COLO668 (cell line): ENCODE results near the gene SMARCA4.
A peak's percentile ranks its signal among the peaks of the same experiment; 100 is the strongest.
"Not testable (repeated sequence)": the region's sequence is repeated elsewhere in the genome, so short reads cannot be mapped to it uniquely, and the experiment has no call there.

Source experiments
- DNase-seq: peaks from one replicate; lab custom pipeline; 2025; ENCODE audit not compliant: unreplicated experiment; lab: John Stamatoyannopoulos, UW

The SMARCA4 gene

GRCh38 chr19:10975374-10976130, 14.7 kb downstream of the SMARCA4 start:
- DNase-seq = no peak

- DNase-seq = no peak
Observed at GRCh38 chr19:10976131-10976892, 15.5 kb downstream of the SMARCA4 start.

- DNase-seq = peak; percentile 27
Observed at GRCh38 chr19:10977742-10978092, 16.9 kb downstream of the SMARCA4 start.

- DNase-seq = no peak
Observed at GRCh38 chr19:10979951-10980381, 19.1 kb downstream of the SMARCA4 start.

GRCh38 chr19:10981252-10981895, 20.5 kb downstream of the SMARCA4 start:
- no peak for DNase-seq

GRCh38 chr19:10983026-10983425, 22.2 kb downstream of the SMARCA4 start:
- DNase-seq = no peak

- DNase-seq = no peak
Observed at GRCh38 chr19:10984166-10984735, 23.4 kb downstream of the SMARCA4 start.

GRCh38 chr19:10985502-10985901, 24.7 kb downstream of the SMARCA4 start:
- DNase-seq = no peak

- DNase-seq = no peak
Observed at GRCh38 chr19:10986301-10987127, 25.7 kb downstream of the SMARCA4 start.

- no peak for DNase-seq
Observed at GRCh38 chr19:10987571-10988297, 26.9 kb downstream of the SMARCA4 start.

GRCh38 chr19:10988380-10988779, 27.6 kb downstream of the SMARCA4 start:
- no peak for DNase-seq

- no peak for DNase-seq
Observed at GRCh38 chr19:10988921-10989320, 28.1 kb downstream of the SMARCA4 start.

- DNase-seq = no peak
Observed at GRCh38 chr19:10991076-10991475, 30.2 kb downstream of the SMARCA4 start.

GRCh38 chr19:10991521-10992081, 30.8 kb downstream of the SMARCA4 start:
- DNase-seq = no peak

- not testable (repeated sequence) for DNase-seq
Observed at GRCh38 chr19:10992174-10992573, 31.3 kb downstream of the SMARCA4 start.

GRCh38 chr19:10995926-10996600, 35.2 kb downstream of the SMARCA4 start:
- no peak for DNase-seq

- no peak for DNase-seq
Observed at GRCh38 chr19:10998045-10998533, 37.3 kb downstream of the SMARCA4 start.

- DNase-seq = no peak
Observed at GRCh38 chr19:10998666-10999065, 37.8 kb downstream of the SMARCA4 start.

- DNase-seq = no peak
Observed at GRCh38 chr19:11005521-11005920, 44.7 kb downstream of the SMARCA4 start.
